RPMI8226 (cell line): ENCODE measurements around the gene DNAJB6.

ENCODE experiments used
- DNase-seq: peaks from one replicate; pipeline ENCODE4 v3.0.0-alpha.2; 2015

DNAJB6 gene

GRCh38 chr7:157431173-157431950 lies 94.6 kb downstream of the DNAJB6 start:
- peak; percentile 29 for DNase-seq

- no peak for DNase-seq
These were observed 95.2 kb downstream of the DNAJB6 start for GRCh38 chr7:157431951-157432540.

- peak; percentile 34 for DNase-seq
These were observed 95.7 kb downstream of the DNAJB6 start for GRCh38 chr7:157432541-157432956.

GRCh38 chr7:157432957-157433576 lies 96.3 kb downstream of the DNAJB6 start:
- DNase-seq = peak; percentile 63

DNA sequence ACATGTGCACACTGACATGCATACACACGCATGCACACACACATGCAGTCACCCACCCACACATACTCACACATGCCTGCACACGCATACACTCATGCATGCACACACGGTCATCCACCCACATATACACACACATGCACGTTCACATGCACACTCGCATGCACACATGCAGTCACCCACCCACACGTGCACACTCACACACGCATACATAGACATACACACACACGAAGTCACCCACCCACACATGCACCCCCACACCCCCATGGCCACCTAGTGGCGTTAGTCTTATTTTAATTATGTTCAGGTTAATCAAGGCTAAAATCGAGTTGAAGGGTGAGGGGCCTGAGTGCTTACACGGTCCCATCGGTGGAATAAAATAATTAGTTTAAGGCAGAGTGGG lies 96.8 kb downstream of the DNAJB6 start:
- DNase-seq = no peak

GRCh38 chr7:157434231-157434630 lies 97.4 kb downstream of the DNAJB6 start:
- DNase-seq = peak; percentile 73

DNA sequence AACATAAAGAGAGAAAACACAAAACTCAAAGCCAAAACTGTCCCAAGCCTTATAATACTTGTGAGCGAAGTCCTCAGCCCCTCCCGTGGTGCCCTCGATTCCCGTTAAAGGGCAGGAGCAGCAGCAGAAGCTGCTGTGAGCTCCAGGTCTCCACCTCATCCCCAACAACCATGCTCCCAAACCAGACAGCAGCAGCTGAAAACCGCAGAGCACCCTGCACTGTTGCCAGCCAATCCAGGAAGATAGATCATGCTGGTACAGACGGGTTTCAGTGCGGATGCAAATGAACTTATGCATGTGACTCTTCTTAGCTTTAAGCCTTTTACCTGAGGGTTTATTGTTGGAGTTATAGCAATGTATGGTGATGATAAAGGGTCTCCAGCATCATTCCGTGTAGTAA lies 97.9 kb downstream of the DNAJB6 start:
- peak; percentile 58 for DNase-seq

- DNase-seq = no peak
These were observed 99.3 kb downstream of the DNAJB6 start for GRCh38 chr7:157436076-157436475.

DNA sequence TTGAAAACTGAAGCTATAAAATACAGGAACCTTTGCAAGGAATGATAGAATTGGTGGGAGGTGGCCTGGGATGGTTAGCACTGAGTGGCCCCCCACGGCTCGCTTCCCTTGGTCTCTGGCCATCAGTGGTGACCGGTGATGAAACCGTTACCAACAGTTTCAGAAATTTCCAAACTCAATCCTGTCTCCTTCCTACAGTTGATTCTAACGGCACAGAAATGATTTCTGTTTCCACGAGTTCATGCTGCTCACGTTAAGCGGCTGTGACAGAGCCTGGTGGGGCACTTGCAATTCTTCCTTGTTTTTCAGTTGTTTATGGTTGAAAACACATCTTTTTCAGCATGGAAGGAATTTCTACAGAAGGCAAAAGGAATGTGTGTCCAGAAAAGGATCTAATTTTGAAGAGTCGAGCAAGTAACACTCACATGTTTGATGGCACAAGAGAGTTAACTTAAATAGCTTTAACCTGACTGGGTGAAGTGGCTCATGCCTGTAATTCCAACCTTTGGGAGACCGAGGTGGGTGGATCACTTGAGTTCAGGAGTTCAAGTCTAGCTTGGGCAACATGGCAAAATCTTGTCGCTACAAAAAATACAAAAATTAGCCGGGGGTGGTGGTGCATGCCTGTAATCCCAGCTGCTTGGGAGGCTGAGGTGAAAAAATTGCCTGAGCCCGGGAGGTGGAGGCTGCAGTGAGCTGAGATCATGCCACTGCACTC lies 100.1 kb downstream of the DNAJB6 start:
- DNase-seq = no peak

DNA sequence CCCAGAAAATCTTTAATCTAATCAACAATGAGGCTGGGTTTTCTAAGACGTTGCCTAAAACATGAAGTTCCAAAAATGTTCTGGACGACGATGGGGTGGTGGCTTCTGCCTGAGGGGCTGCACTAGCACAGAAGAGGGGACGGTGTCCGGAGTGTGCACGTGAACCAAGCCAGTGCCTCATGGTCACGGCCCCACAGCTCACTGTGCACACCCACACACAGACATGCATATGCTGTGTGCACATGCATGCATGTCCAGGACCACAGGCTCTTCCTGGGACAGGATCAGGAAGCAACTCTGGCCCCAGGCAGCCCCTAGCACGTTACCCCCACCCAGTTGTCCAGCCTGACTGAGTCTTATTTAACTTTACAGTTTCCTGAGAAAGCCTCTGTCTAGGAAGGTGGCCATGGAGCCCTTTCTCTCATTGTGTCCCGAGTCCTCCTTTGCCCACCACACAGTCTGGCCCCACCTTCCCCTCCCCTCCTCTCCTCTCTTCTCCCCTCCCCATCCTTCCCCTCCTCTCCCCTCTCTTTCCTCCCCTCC lies 100.8 kb downstream of the DNAJB6 start:
- no peak for DNase-seq

- DNase-seq = no peak
These were observed 101.6 kb downstream of the DNAJB6 start for GRCh38 chr7:157438121-157439025.

DNA sequence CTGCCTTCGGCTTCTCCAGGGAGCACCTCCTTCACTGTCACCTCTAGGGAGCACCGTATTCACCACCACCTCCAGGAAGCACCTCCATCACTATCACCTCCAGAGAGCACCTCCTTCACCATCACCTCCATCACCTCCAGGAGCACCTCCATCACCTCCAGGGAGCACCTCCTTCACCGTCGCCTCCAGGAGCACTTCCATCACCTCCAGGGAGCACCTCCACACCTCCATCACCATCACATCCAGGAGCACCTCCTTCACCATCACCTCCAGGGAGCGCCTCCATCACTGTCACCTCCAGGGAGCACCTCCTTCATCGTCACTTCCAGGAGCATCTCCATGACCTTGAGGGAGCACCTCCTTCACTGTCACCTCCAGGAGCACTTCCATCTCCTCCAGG lies 102.3 kb downstream of the DNAJB6 start:
- no peak for DNase-seq

DNA sequence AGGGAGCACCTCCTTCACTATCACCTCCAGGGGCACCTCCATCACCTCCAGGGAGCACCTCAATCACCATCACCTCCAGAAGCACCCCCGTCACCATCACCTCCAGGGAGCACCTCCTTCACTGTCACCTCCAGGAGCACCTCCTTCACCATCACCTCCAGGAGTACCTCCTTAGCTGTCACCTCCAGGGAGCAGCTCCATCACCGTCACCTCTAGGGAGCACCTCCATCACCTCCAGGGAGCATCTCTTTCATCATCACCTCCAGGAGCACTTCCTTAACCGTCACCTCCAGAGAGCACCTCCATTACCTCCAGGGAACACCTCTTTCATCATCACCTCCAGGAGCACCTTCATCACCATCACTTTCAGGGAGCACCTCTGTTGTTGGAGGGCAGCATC lies 103.0 kb downstream of the DNAJB6 start:
- no peak for DNase-seq

DNA sequence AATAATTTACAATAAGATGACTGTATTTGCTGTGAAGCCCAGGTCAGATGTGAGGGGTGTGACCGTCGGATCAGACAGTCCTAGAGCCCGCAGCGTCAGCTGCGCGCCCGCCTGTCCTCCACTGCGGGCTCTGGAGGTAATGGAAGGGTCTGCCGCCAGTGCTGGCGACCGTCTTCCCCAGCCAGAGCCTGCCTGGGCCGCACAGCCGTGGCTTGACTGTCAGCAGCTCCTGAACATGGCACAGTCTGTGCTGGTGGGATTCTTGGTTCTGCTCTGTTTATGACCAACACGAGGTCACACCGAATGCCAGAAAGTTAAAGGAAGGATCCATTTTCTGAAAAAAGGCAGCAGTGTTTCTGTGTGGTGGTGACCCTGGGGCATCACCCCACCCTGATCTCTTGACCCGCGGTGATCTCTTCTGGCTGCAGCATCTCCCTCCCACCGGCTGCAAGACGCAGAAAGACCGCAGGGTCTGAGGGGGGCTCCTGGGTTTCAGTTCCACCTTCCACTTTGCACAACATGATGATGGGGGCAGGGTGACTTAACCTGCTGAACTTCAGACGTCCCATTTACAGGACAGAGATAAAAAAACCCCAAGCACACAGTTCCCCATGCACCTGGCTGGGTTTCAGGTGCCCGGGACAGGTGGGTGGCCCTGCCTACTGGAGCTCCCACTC lies 103.7 kb downstream of the DNAJB6 start:
- DNase-seq = peak; percentile 82

DNA sequence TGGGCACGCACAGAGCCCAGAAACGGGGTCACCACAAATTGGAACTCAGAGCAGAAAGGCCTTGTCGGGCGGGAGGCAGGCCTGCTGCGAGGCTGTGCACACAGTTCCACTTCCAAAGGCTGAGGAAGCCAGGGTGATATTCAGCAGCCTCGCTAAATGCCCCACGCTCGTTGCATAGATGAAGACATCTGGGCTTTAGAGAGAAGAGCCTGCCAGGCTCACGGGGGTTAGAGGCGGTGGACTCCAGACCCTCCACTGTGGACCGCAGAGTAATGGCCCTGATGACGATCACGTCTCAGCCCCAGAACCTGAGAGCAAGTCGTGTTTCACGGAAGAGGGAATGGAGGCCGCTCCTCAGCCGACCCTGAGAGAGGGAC lies 104.2 kb downstream of the DNAJB6 start:
- no peak for DNase-seq

- no peak for DNase-seq
These were observed 105.7 kb downstream of the DNAJB6 start for GRCh38 chr7:157442456-157442855.

DNA sequence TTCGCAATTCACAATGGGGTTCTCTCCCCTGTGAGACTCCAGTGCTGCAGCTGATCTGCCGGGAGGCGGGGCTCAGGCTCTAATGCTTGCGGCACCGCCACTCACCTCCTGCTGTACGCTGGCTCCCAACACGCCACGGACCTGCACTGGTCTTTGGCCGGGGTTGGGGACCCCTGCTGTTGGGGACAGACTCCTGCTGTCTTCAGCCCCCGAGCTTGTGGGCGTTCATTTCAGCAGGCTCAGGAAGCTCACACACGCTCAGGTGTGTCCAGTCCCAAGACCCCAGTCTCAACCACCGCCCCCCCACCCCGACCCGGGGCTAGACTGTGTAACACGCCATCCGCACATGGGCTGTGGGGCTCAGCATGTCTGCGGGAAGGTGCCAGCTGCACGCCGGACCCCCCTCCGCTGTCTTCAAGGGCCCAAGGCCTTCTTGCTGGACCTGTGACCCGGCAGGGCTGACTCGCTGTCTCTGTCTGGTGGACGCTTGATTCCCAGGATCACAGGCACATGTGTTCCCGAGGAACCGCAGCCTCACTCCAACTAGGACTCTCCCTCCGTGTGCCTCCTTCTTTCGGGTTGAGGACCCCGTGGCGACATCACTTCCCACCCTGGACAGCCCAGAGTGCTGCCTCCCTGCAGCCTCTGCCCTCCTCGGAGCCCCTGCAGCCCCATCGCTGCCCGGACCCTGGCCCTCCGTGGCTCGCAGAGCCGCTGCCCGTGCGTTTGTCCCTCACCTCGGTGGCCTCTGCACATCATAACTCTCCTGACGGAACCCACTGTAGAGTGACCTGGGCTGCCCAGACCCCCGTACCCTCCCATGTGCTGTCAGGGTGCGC lies 106.4 kb downstream of the DNAJB6 start:
- DNase-seq = no peak

DNA sequence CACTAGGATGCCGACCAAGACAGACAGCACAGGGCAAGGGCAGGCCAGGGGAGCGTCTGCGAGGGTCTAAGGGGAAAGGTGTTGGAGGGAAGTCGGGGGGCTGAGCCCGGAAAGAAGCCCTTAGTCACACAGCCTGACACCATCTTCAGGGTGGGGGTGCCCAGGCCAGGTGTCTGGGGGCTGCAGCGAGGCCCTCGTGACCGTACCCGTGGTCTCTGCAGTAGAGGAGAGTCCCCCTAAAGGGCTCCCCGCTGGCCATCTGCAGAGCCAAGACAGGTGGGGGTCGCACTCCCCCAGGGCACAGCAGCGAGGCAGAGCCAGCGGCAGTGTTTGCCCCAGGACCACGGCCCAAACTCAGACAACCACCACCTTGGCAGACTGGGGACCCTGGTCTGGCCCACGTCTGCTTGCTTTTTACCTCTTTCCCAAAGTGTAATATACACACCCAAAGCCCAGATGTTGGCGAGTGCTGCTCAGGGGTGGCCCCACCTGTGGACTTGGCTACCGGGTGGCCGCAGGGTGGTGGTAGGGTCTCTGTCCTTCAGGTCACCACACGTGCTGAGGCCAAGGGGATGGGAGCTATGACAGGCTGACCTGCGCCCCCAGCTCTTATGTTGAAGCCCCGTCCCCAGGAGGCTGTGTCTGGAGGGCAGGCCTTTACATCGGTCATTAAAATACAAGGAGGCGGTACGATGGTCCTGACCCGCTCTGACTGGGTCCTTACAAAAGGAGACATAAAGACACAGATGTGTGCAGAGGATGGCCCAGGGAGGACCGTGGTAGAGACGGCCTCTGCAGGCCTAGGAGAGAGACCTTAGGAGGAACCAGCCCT lies 107.4 kb downstream of the DNAJB6 start:
- DNase-seq = no peak

GRCh38 chr7:157444843-157445135 lies 108.0 kb downstream of the DNAJB6 start:
- DNase-seq = no peak
